Subcutaneous adipose tissue (tissue), 4 donors: ENCODE results near the gene IGLON5. TPM values are rescaled to one million over a fixed set of nuclear protein-coding genes. Genes with fewer than 3 reads are reported as not detected.

ENCODE experiments used
- total RNA-seq, 4 donors: library from RNA; depleted of rRNA; stranded (reverse); fragments of >200 nt; gene quantifications; one replicate each; pipeline ENCODE4 v1.1.0, GENCODE V29; 2016
- TF ChIP-seq, protein P1 (sequence below): fragments of 450-650 bp; IDR thresholded peaks from one replicate; pipeline ENCODE4 v1.5.1; 2016; ENCODE audit warnings: low read depth, mild to moderate bottlenecking, control low read depth, antibody characterized with exemption, moderate library complexity

IGLON5 gene
- total RNA-seq, 4 donors from 2014 or later: 0.17 to 0.82 (median 0.22) TPM; not detected in 1

DNA sequence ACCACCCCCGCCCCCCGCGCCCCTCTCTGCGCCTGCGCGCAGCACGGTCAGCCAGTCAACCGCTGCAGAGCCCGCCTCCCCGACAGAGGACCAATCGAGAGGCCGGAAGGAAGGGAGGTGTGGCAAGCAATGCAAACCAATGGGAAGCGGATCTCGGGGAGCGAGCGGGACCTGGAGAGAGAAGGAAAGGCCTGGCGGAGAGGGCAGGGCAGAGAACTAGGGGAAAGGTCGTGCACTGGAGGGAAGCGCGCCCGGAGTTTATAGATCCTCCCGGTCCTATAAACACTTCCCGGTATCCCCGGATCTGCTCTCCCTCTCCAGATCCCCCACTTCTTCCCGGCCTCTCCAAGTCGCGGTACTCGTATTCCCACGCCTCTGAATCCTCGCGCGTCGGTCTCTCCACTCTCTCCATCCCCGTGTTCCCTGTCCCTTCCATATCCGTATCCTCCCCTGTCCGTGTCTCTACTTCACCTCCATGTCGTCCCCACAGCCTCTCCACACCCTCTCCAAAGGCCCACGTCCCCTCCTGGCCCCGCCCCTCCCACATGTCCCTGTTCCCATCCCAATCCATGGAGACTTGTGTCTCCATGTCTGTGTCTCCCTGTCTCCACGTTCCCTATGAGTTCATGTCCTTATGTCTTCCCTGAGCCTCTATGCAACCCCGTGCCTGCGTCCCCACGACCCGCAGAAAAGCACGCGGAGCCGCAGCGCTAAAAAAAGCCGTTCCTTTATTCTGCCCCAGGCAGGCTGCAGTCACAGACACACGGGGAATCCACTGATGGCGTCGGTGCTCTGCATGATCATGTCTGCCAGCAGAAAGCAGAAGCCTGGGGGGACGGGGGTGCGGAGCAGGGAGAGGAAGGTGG lies 55.2 kb downstream of the IGLON5 start:
- TF ChIP-seq, protein P1, sequence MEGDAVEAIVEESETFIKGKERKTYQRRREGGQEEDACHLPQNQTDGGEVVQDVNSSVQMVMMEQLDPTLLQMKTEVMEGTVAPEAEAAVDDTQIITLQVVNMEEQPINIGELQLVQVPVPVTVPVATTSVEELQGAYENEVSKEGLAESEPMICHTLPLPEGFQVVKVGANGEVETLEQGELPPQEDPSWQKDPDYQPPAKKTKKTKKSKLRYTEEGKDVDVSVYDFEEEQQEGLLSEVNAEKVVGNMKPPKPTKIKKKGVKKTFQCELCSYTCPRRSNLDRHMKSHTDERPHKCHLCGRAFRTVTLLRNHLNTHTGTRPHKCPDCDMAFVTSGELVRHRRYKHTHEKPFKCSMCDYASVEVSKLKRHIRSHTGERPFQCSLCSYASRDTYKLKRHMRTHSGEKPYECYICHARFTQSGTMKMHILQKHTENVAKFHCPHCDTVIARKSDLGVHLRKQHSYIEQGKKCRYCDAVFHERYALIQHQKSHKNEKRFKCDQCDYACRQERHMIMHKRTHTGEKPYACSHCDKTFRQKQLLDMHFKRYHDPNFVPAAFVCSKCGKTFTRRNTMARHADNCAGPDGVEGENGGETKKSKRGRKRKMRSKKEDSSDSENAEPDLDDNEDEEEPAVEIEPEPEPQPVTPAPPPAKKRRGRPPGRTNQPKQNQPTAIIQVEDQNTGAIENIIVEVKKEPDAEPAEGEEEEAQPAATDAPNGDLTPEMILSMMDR: no peak

DNA sequence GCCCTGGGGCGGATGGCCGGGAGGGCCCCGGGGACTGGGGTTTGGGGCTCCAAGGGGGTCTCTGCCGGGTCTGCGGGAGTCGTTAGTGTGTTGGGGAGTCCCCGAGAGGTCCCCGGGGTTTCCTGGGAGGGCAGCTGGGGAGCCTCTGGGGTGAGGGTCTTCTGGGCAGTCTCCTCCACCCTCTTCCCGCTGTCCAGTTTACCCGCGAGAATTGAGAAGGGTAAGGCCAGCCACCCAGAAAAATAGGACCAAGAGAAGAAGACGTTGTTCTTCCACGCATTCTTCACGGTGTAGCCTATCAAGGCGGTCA lies 55.8 kb downstream of the IGLON5 start:
- TF ChIP-seq, protein P1: no peak

DNA sequence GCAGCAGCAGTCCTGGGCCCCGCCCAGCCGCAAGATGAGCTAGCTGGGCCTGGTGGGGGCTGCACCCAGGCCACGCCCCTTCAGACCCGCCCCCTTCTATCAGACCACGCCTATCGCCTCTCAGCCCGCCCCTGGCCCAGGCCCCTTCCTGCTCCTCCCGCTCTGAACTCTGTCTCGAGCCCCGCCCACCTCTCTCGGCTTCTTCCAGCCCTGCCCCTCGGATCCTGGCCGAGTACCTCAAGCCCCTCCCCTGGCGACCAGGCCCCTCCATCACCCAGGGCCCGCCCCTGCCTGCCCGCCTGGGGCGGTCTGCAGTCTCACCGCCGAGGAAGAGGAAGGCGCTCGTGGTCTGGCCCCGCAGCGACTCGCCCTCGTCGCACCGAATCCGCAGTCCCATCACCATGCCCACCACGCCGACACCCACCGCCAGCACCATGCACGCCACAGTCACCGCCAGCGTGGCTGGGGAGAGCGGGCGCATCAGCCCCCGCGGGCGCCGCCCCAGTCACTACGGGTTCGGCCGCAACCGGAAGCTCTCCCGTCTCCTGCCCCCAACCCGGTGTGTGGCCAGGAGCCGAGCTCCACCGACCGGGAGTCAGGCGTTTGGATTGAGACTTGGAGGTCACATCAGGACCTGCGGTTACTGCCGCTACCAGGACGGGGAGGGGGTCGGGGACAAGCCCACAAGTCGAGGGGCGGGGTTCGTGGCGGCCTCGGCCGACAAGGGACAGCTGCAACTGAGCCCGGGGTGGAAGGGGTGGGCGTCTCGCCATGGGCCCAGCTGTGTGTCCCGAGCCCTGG lies 56.3 kb downstream of the IGLON5 start:
- TF ChIP-seq, protein P1: no peak

DNA sequence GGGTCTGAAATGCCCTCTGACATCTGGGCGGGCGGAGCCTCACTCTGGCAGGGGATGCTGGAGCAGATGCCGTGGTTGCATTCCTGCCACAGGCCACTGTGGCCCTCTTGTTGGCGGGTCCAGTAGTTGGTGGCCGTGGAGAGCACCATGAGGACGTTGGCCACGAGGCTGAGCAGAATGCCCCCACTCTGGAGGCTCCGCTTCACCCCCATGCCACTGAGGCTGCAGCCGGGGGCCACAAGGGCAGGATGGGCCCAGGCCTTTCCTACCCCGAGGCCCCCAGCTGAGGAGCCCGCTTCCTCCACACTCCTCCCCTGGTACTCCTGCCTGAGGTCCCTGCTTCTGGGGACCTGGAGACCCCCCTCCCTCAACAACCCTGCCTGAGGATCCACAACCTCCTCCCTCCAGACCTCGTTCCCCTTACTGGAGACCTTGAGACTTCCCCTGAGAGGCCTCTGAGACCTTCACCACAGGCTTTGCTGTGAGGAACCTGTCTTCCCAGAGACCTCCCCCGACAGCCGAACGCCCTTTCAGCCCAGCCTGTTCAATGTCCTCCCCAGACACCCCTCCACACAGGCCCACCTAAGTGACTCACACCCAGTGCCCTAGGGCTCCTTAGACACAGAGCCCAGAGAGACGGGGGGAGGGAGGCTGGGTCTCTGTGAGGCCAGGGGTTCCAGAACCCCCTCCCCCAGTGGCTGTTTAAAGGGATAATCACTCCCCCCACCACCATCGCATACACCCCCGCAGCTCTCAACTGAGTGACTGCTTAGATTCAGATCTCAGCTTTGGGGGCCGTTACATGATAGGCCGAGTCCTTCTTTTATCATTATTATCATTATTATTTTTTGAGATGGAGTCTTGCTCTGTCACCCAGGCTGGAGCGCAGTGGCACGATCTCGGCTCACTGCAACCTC lies 57.2 kb downstream of the IGLON5 start, which contains the start of gene CLDND2:
Gene CLDND2 (minus strand): TSS at position 638 of the 917 bp plus-strand sequence. CDS start 426 bp downstream, at position 212.
- TF ChIP-seq, protein P1: no peak

DNA sequence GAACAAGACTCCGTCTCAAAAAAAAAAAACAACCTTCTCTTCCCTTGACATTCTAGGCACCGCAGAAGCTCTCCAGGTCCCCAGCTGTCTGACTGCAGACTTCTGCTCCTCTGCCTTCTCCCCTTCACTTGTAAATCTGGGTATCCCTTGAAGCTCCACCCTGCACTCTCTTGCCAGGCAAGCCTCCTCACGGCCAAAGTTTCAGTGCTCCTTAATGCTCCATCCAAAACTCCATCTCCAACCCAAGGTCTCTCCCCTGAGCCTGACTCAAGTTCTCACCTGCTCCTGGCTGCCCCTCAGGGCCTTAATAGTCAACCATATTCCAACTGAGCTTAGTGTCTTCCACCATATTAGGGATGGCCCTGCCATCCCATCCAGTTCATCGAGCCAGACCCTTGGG lies 58.8 kb downstream of the IGLON5 start:
- TF ChIP-seq, protein P1: no peak

DNA sequence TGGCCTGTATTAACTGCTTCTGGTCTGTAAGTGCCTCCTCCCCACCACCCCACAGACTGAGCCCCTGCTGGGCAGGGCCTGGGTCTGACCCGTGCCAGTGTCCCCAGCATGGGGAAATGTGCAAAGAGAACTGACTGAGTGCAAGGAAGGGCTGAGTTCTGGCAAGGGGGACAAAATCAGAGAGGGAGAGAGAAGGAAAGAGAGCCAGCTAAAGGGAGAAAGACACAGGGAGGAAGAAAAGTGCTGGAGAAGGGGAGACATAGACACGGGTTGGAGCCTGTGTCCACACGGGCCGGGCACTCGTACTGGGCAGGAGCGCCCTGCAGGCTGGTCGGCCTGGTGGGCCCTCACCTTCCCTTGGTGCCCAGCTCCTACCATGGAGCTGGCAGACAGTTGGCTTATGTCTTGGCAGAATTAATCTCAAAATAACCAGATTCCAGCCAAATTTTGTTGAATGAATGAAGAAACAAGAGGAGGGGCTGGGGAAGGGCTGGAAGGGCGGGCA lies 59.8 kb downstream of the IGLON5 start:
- TF ChIP-seq, protein P1: no peak
